Mesenchymal stem cell (in vitro differentiated cells and primary cell): ENCODE measurements around the gene USP28.

ENCODE experiments used
- DNase-seq: peaks from one replicate; pipeline ENCODE4 v3.0.0-alpha.2; 2013
- H2AFZ ChIP-seq: one replicate; pipeline ENCODE4 v1.6.1; 2013; ENCODE audit warnings: low read depth, mild to moderate bottlenecking, control low read depth, inconsistent platforms, low read length, moderate library complexity
- H2AK5ac ChIP-seq: 2 replicates; pipeline ENCODE4 v1.6.1; 2013; ENCODE audit warnings: low read length, moderate library complexity, mild to moderate bottlenecking, inconsistent platforms; ENCODE audit not compliant: severe bottlenecking
- H2BK120ac ChIP-seq: one replicate; pipeline ENCODE4 v1.6.1; 2013; ENCODE audit warnings: low read depth, mild to moderate bottlenecking, inconsistent platforms, low read length, moderate library complexity
- H2BK12ac ChIP-seq, 2 experiments: one replicate each; pipeline ENCODE4 v1.6.1; 2013; ENCODE audit warnings: inconsistent platforms in 2 of 2, low read length in 2 of 2, mild to moderate bottlenecking in 2 of 2, moderate library complexity in 2 of 2, control low read depth in 1 of 2
- H2BK15ac ChIP-seq: one replicate; pipeline ENCODE4 v1.6.1; 2013; ENCODE audit warnings: mild to moderate bottlenecking, low read depth, inconsistent platforms; ENCODE audit not compliant: poor library complexity, severe bottlenecking
- H2BK5ac ChIP-seq: 2 replicates; pipeline ENCODE4 v1.6.1; 2013; ENCODE audit warnings: low read depth, mild to moderate bottlenecking, low read length, control low read depth, inconsistent platforms; ENCODE audit not compliant: poor library complexity, severe bottlenecking
- H3K14ac ChIP-seq, 2 experiments: one replicate each; pipeline ENCODE4 v1.6.1; 2013; ENCODE audit warnings: inconsistent platforms in 2 of 2, low read length in 2 of 2, control low read depth in 1 of 2, mild to moderate bottlenecking in 1 of 2, moderate library complexity in 1 of 2
- H3K18ac ChIP-seq, 2 experiments: one replicate each; pipeline ENCODE4 v1.6.1; 2013; ENCODE audit warnings: inconsistent platforms in 2 of 2, low read length in 2 of 2, control low read depth in 1 of 2, low read depth in 1 of 2, mild to moderate bottlenecking in 1 of 2
- H3K23ac ChIP-seq, 2 experiments: one replicate each; pipeline ENCODE4 v1.6.1; 2013; ENCODE audit warnings: inconsistent platforms in 2 of 2, low read length in 2 of 2, mild to moderate bottlenecking in 2 of 2, moderate library complexity in 2 of 2, control low read depth in 1 of 2
- H3K27ac ChIP-seq: 2 replicates; pipeline ENCODE4 v1.5.1; 2013; ENCODE audit warnings: mild to moderate bottlenecking, moderate library complexity, low read length, control low read depth, inconsistent platforms; ENCODE audit not compliant: poor library complexity, severe bottlenecking
- H3K27me3 ChIP-seq, 2 experiments: 2 replicates each; pipeline versions ENCODE4 v1.6.1 to v1.7.0; 2013; ENCODE audit warnings: low read length in 2 of 2, mild to moderate bottlenecking in 2 of 2, moderate library complexity in 2 of 2, control low read depth in 1 of 2, inconsistent platforms in 1 of 2; ENCODE audit not compliant: control insufficient read depth in 1 of 2, insufficient read depth in 1 of 2
- H3K36me3 ChIP-seq, 2 experiments: 2 replicates each; pipeline versions ENCODE4 v1.6.1 to v1.7.0; 2013; ENCODE audit warnings: low read length in 2 of 2, control low read depth in 1 of 2, inconsistent platforms in 1 of 2, low read depth in 1 of 2, mild to moderate bottlenecking in 1 of 2; ENCODE audit not compliant: insufficient read depth in 2 of 2, control insufficient read depth in 1 of 2
- H3K4ac ChIP-seq, 2 experiments: one replicate each; pipeline ENCODE4 v1.6.1; 2013; ENCODE audit warnings: inconsistent platforms in 2 of 2, low read length in 2 of 2, mild to moderate bottlenecking in 2 of 2, moderate library complexity in 2 of 2, control low read depth in 1 of 2, low read depth in 1 of 2
- H3K4me1 ChIP-seq: 2 replicates; pipeline ENCODE4 v1.6.1; 2013; ENCODE audit warnings: low read depth, low read length, control low read depth; ENCODE audit not compliant: control insufficient read depth, insufficient read depth
- H3K4me2 ChIP-seq: 2 replicates; pipeline ENCODE4 v1.6.1; 2013; ENCODE audit warnings: low read length, mild to moderate bottlenecking, inconsistent platforms; ENCODE audit not compliant: poor library complexity, severe bottlenecking
- H3K4me3 ChIP-seq, 2 experiments: 2 replicates each; pipeline versions ENCODE4 v1.5.1 to v1.7.0; 2013; ENCODE audit warnings: low read length in 2 of 2, mild to moderate bottlenecking in 2 of 2, control low read depth in 1 of 2, low read depth in 1 of 2; ENCODE audit not compliant: insufficient read depth in 1 of 2
- H3K79me1 ChIP-seq: replicated peaks from 2 replicates; pipeline ENCODE4 v1.6.1; 2013; ENCODE audit warnings: mild to moderate bottlenecking, control low read depth, low read length, inconsistent platforms; ENCODE audit not compliant: poor library complexity, severe bottlenecking
- H3K9ac ChIP-seq: 2 replicates; pipeline ENCODE4 v1.7.0; 2013; ENCODE audit warnings: mild to moderate bottlenecking, low read length, moderate library complexity
- H3K9me3 ChIP-seq: 2 replicates; pipeline ENCODE4 v1.7.0; 2013; ENCODE audit warnings: mild to moderate bottlenecking, low read length; ENCODE audit not compliant: control insufficient read depth
- H4K8ac ChIP-seq: one replicate; pipeline ENCODE4 v1.6.1; 2013; ENCODE audit warnings: inconsistent platforms, mild to moderate bottlenecking, low read length, moderate library complexity
- H4K91ac ChIP-seq: one replicate; pipeline ENCODE4 v1.6.1; 2013; ENCODE audit warnings: mild to moderate bottlenecking, low read length, inconsistent platforms
- WGBS: methylation state at CpG from one replicate; pipeline ENCODE4 v1.1.7; 2013; ENCODE audit warnings: mixed read lengths; 5-methylcytosine and 5-hydroxymethylcytosine counted together

USP28 gene

GRCh38 chr11:113847111-113847510 is 28.3 kb downstream of the USP28 start:
- Histone ChIP-seq H2BK5ac (no peak overlapping the region), H3K23ac (no peak overlapping the region), H3K27me3 (no peaks in the 10 kb centered on the region), H2AFZ (no peak overlapping the region), H3K79me1 (peaks cover 10% of the 10 kb centered on the region), H3K36me3 (peaks cover 15 to 34% of the 10 kb centered on the region in 2 experiments), H3K4ac (no peak overlapping the region), H4K91ac (no peak overlapping the region), H3K27ac (no peak overlapping the region), H4K8ac (no peak overlapping the region), H2BK120ac (no peak overlapping the region), H2BK15ac (no peak overlapping the region), H3K14ac (no peak overlapping the region), H3K4me1 (no peaks in the 10 kb centered on the region), H3K9ac (no peak overlapping the region), H2BK12ac (no peak overlapping the region), H3K4me3 (no peak overlapping the region), H3K9me3 (no peaks in the 10 kb centered on the region), H3K4me2 (no peak overlapping the region), H3K18ac (no peak overlapping the region), H2AK5ac (no peak overlapping the region)
- 95% methylated on average over 2 of the region's 6 CpGs for WGBS
- no peak for DNase-seq

- Histone ChIP-seq H3K9me3 (no peaks in the 10 kb centered on the region), H2BK12ac (no peak overlapping the region)
These were observed 33.7 kb downstream of the USP28 start for GRCh38 chr11:113841691-113842090.

DNA sequence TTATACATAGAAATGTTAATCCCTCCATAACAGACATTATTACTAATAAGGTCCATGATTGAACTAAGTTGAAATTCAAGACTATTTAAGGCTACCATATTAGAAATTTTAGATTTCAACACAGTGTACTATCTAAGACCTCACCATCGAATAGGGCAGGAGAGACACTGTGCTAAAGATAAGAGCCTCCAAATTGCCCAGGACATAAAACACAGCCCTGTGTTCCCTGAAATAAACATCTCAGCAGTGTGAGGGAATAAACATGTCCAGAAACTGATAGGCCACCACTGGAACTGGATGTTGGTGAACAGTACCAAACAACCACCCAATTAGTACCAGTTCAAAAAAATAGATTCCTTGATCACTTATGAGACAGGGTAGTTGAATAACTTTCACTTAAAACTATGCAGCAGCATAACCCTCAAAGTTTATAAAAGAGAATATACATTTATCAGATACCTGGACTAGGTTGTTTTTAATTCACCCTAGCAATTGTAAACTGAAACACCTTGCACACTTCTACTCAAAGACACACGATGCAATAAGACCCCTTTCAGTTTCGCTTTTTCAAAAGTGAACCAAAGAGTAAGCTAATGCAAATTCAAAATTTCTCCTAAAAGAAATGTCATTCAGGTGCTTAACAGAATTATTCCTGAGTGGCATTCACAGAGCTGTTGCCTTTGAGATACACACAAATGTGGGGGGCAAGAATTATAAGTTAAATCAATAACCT is 34.3 kb downstream of the USP28 start:
- H2BK12ac ChIP-seq = no peak overlapping the region
- H3K4me2 ChIP-seq = no peak overlapping the region
- DNase-seq = no peak
- H3K4me1 ChIP-seq = no peaks in the 10 kb centered on the region
- peaks cover 8% of the 10 kb centered on the region for H3K79me1 ChIP-seq
- no peak overlapping the region for H2AFZ ChIP-seq
- H3K18ac ChIP-seq = no peak overlapping the region
- H3K27me3 ChIP-seq = no peaks in the 10 kb centered on the region
- peaks cover 10 to 42% of the 10 kb centered on the region in 2 experiments for H3K36me3 ChIP-seq
- H3K27ac ChIP-seq = no peak overlapping the region
- no peak overlapping the region for H3K4me3 ChIP-seq
- H3K9ac ChIP-seq = no peak overlapping the region
- no peak overlapping the region for H2BK120ac ChIP-seq
- no peak overlapping the region for H3K14ac ChIP-seq
- no peak overlapping the region for H2BK5ac ChIP-seq
- no peak overlapping the region for H4K91ac ChIP-seq
- H3K4ac ChIP-seq = no peak overlapping the region
- no peak overlapping the region for H2AK5ac ChIP-seq
- H2BK15ac ChIP-seq = no peak overlapping the region
- H3K9me3 ChIP-seq = no peaks in the 10 kb centered on the region
- 91% methylated on average over 3 of the region's 3 CpGs for WGBS
- H3K23ac ChIP-seq = no peak overlapping the region
- H4K8ac ChIP-seq = no peak overlapping the region

More at GRCh38 chr11:113841691-113842090, 33.7 kb downstream of the USP28 start:
- Histone ChIP-seq H3K18ac (no peak overlapping the region), H2BK15ac (no peak overlapping the region), H3K14ac (no peak overlapping the region), H2AFZ (no peak overlapping the region), H3K79me1 (peaks cover 8% of the 10 kb centered on the region), H4K91ac (no peak overlapping the region), H4K8ac (no peak overlapping the region), H3K4me3 (no peak overlapping the region), H3K27me3 (no peaks in the 10 kb centered on the region), H2BK120ac (no peak overlapping the region), H3K4ac (no peak overlapping the region), H3K36me3 (peaks cover 7 to 42% of the 10 kb centered on the region in 2 experiments), H3K23ac (no peak overlapping the region), H3K9ac (no peak overlapping the region), H2BK5ac (no peak overlapping the region), H2AK5ac (no peak overlapping the region), H3K4me1 (no peaks in the 10 kb centered on the region), H3K4me2 (no peak overlapping the region), H3K27ac (no peak overlapping the region)
- 96% methylated on average over 1 of the region's 1 CpG for WGBS
- DNase-seq = no peak

DNA sequence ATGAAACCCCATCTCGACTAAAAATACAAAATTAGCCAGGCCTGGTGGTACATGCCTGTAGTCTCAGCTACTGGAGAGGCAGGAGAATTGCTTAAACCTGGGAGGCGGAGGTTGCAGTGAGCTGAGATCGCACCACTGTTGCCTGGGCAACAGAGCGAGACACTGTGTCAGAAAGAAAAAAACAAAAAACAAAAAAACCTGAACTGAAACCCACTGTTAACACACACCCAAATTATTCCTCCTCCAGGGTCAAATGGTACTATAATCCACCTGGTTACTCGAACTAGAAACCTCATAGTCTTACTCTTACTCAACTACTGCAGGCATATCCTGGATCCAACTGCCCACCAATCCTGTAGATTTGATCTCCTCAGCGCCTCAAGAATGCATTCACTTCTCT is 35.5 kb downstream of the USP28 start:
- no peak overlapping the region for H2BK5ac ChIP-seq
- H3K9ac ChIP-seq = no peak overlapping the region
- no peak overlapping the region for H2AK5ac ChIP-seq
- H2AFZ ChIP-seq = no peak overlapping the region
- H2BK15ac ChIP-seq = no peak overlapping the region
- no peak overlapping the region for H3K18ac ChIP-seq
- H3K4me2 ChIP-seq = no peak overlapping the region
- 94% methylated on average over 6 of the region's 6 CpGs for WGBS
- no peaks in the 10 kb centered on the region for H3K4me1 ChIP-seq
- H3K9me3 ChIP-seq = no peaks in the 10 kb centered on the region
- H3K14ac ChIP-seq = no peak overlapping the region
- H3K4me3 ChIP-seq = no peak overlapping the region
- no peak overlapping the region for H3K27ac ChIP-seq
- no peak for DNase-seq
- H2BK120ac ChIP-seq = no peak overlapping the region
- H3K27me3 ChIP-seq = no peaks in the 10 kb centered on the region
- peaks cover 10 to 47% of the 10 kb centered on the region in 2 experiments for H3K36me3 ChIP-seq
- H3K79me1 ChIP-seq = peaks cover 5% of the 10 kb centered on the region
- H3K23ac ChIP-seq = no peak overlapping the region
- H4K8ac ChIP-seq = no peak overlapping the region
- no peak overlapping the region for H4K91ac ChIP-seq
- no peak overlapping the region for H3K4ac ChIP-seq
- no peak overlapping the region for H2BK12ac ChIP-seq
